Measurements from ENCODE around the gene GFRA3. TPM values are rescaled to one million over a fixed set of nuclear protein-coding genes. Genes with fewer than 3 reads are reported as not detected.
A peak's percentile ranks its signal among the peaks of the same experiment; 100 is the strongest.
"Not testable (repeated sequence)": the region's sequence is repeated elsewhere in the genome, so short reads cannot be mapped to it uniquely, and the experiment has no call there.

Gene GFRA3, protein sequence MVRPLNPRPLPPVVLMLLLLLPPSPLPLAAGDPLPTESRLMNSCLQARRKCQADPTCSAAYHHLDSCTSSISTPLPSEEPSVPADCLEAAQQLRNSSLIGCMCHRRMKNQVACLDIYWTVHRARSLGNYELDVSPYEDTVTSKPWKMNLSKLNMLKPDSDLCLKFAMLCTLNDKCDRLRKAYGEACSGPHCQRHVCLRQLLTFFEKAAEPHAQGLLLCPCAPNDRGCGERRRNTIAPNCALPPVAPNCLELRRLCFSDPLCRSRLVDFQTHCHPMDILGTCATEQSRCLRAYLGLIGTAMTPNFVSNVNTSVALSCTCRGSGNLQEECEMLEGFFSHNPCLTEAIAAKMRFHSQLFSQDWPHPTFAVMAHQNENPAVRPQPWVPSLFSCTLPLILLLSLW
- not detected in 2 replicates for total RNA-seq (2014; rRNA removed; shearing (Covaris generic))

DNA sequence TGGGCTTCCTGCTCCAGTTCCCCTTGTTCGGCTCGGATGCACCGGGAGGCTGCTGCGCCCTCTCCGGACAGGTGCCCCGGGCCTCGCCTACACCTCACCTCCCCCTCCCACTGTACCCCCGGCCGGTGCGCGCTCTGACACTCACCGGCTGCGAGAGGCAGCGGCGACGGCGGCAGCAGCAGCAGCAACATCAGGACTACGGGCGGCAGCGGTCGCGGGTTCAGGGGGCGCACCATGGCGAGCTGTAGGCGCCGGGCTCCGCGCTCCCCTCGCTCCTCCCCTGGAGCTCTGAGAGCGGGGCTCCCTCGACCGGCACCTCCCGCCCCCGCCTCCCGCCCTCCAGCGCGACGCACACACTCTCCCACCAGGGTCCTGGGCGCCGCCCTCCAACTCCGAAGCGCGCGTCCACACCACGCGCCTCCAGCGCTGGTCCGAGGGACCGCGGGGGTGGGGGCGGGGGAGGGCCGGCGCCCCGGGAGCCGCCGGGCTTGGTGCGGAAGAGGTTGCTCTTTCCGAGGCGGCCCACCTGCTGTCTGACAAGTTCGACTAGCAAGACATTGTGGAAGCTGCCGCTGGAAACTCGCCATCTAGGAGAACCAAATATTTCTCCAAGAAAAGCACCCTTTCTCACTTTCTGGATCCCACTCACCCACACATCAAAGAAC, at the start of gene GFRA3:
GFRA3 (minus strand) TSS at position 433 of the 665 bp plus-strand sequence; CDS start at position 236, 197 bp downstream.
- DNase-seq (ENCODE audit: low spot score) = no peak

DNA sequence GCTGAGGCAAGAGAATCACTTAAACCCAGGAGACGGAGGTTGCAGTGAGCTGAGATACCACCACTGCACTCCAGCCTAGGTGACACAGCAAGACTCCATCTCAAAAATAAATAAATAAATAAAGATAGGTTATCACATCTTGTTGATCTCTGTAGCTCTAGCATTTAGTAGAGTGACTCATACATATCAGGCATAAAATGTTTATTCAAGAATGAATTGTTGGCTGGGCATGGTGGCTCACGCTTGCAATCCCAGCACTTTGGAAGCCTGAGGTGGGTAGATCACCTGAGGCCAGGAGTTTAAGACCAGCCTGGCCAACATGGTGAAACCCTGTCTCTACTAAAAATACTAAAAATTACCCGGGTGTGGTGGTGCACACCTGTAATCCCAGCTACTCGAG, 43.8 kb upstream of the GFRA3 start:
- DNase-seq (ENCODE audit: low spot score) = not testable (repeated sequence)

DNA sequence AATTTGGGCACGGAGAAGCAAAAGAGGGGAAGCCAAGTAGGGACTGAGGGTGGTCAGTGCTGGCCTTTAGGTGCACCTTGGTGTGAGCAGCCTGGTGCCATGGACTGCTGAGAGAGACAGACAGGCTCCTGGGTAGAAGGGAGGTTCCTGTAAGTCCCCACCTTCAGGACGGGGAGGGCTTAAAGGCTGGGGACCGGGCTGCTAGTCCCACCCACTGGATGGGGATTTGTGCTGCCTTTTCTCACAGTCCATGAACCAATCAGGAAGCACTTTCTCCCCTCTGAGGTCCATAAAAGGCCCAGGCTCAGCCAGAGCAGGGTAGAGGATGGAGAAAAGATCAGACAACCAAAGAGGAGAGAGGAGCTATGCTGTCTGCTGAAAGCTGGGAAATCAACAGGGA, 41.9 kb upstream of the GFRA3 start:
- DNase-seq (ENCODE audit: low spot score) = no peak

DNA sequence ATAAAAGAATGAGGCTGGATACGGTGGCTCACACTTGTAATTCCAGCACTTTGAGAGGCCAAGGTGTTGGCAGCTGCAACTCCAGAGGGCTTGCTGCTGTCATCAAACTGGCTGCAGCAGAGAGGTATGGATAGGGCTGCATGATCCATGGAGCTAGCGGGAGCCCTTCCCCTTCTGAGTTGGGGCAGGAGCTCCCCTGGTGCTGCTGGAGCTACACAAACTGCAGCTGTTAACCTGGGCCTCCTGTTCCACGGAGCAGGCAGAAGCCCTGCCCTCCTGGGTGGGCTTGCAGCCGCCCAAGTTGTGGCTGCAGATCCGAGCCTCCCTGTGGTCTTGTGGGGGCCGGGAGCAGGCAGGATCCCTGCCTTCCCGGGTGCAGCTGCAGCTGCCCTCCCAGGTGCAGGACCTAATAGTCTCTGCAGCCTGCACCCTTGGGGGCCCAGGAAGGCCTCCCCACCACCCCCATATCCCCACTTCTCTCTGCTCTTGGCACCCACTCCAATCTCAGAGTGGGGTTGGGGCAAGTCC, 41.4 kb upstream of the GFRA3 start:
- DNase-seq (ENCODE audit: low spot score) = no peak

DNA sequence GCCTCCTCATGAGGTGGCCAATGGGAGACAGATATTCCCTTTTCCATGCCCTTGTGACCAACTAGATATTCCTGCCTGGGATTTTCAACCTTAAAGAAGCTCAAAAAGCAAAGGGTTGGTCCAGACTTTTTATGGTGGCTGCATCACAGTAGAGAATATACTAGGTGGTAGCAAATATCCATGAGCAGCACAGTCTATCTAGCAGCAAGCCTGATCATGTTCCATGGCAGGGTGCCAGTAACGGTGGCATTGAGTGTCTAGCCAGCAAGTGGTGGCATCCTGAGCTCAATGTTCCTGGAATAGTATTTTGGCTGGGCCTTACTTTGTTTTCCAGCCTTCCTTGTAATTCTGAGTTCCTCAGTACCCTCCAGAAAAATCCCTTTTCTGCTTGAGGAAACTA, 31.4 kb upstream of the GFRA3 start:
- no peak for DNase-seq (ENCODE audit: low spot score)

DNA sequence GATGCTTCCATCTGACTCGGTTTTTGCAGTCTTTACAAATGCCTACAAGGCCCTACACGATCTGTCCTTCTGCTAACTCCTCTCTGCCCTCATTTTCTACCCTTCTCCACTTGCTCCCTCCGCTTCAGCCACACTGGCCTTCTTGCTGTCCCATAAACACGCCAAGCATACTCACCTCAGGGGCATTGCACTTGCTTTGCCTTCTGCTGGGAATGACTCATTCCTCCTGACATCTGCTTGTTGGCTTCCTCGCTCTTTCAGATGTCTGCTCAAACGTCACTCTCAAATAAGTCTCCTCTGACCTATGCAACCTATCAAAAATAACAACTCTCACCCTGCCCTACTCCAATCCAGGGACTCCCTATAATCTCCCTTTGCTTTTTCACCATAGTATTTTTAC, 29.0 kb upstream of the GFRA3 start:
- DNase-seq (ENCODE audit: low spot score) = peak; percentile 31

DNA sequence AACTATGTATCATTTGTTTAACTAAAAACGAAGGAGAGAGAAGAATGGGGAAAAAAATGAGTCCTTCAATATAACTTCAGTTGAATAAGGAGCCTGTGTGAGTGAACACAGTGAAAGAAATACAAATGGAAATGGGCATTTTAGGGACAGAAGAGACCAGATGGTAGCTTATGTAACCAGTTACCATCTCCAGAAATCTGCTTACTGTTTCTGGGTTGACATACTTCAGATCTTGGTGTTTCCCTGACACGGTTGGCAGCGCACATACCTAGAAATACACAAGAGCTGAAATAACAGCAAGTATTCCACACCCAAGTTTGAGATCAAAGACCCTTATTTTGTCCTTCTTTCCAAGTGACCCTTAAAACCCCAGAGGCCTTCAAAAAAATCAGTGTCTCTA, 14.9 kb upstream of the GFRA3 start:
- DNase-seq (ENCODE audit: low spot score) = no peak

DNA sequence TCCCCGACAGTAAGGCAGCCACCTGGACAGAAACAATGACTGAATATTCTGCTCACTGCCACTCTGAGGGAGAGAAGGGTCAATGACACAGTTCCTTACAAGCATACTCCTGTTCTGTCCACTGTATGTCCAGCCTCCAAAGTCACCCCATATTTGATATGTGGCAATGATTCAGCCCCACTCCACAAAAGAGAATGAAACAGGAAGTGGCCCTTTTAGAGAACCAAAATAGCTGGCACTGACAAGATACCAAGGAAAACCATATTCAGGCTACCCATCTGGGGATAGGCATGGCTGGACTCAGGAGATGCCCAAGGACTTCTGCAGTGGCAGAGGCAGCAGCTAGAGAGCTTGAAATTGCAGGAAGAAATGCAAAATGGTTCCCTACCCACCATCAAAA, 12.8 kb upstream of the GFRA3 start:
- DNase-seq (ENCODE audit: low spot score) = no peak

DNA sequence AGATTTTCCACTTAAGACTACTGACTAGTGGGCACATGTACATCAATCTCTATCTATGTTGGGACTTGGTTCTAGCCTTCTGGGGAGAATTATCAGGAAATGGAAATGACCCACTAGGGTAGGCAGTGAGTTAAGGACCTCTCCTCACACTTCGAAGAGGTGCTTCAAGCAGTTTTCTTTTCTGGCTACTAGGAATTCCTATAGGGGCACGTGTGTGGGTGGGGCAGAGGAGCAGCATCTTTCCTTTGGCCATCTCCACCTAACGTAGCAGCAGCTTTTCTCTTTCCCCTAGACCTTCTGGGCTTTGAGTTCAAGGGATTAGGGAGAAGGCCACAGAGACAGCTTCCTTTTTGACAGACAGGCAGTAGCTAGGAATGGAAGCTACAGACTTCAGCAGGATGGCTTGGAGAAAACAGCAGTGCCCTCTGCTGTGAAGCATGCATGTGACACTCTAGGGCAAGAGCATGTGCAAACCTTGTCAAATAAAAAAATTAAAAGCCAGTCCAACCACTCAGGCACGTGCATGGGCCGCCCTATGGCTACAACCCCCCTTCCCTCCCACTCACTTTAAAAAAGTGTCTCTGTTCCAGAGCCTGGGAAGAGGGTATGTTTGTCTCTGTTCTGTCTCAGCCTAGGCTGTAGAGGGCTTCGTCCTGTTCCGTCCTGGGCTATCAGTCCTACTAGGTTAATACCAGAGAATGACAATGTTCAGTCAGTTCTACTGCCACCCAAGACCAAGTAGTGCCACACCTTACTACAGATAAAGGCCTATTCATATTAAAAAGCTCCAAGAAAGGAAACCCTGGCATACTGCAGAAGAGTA, 8.7 kb upstream of the GFRA3 start:
- DNase-seq (ENCODE audit: low spot score) = peak; percentile 54

DNA sequence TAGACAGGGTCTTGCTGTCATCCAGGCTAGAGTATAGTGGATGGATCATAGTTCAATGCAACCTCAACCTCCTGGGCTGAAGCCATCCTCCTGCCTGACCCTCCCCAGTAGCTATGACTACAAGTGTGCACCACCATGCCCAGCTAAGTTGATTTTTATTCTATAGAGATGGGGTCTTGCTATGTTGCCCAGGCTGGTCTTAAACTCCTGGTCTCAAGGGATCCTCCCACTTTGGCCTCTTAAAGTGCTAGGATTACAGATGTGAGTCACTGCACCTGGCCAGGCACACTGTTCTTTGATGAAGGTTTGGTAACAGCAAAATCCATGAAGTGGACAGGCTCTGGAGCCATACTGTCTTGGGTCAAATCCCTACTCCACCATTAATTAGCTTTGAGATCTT, 6.5 kb upstream of the GFRA3 start:
- DNase-seq (ENCODE audit: low spot score) = no peak

DNA sequence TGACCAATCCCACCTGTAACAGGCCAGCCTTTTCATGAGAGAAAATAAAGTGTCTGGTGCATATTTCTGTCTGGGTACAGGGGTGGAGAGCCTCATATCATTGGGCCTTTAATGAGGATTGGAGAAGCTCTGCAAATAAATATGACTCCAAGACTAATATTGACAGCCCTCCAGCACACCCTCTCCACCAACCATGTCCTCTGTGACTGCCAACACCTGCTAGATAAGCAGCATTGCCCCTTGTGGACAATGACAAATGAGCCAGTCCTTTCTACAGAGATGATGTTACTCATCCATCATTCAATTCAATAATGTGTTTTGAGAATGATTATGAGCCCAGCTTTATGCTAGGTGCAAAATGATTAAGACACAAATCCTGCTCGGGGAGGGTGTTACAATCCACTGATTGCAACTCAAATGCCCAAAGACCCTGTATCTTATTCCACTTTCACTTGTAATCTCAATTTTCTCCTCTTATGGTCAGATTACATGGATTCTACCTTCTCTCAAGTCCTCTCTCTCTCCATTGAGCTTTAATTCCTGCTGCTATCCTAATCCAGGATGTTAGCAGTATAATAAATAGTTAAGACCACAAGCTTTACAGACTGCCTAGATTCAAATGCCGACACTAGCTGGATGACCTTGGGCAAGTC, 2.1 kb upstream of the GFRA3 start:
- no peak for DNase-seq (ENCODE audit: low spot score)

DNA sequence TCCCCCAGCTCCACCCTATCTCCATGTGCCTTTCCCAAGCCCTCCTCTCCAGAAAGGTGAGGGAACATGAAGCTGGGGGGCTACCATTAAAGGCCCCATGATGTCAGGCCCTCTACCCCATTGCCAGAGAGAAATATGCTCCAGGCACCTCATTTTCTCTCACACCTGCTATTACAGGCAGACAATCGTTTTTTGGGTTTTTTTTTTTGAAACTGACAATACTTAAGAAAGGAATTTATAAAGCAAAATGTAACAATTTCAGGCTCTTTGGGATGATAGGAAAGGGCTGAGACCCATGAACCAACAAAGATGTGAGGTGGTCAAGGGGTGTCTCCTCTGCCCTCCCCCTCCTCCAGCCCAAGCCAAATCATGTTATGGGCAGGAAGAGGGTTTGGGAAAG, 1.5 kb upstream of the GFRA3 start:
- DNase-seq (ENCODE audit: low spot score) = no peak

DNA sequence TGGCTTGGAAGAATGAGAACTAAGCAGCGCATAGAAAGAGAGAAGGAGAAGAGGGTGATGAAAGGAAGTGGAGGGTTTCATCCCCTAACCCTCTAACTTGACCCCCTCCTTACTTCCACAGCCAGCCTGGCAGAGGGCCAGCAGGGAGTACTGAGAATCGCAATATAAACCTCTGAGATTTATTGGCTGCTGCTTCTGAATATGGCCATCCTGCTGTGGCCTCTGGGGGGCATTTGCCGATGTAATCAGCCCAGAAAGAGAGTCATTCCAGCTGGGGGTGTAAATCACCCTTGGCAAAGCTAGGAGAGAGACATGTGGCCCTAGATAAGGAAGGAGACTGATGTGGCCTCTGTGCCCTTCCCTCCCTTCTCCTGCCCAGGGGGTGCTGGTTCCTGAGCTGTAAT, 960 bp upstream of the GFRA3 start:
- peak; percentile 24 for DNase-seq (ENCODE audit: low spot score)

DNA sequence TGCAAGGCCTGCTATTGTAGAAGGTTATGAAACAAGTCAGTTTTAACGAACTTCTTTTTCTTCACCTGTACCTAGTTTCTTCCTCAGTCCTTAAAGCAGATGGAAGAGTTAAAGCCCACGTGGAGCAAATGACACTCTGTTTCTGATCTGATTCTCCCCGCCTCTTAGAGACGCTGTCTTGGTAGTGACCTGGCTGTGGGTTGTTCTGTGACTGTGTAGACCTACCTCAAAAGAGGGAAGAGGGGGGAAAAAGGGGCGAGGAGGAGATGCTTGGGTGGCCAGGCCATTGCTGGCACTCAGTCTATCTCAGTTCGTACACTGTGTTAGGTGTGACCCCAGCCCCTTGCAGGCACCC, 610 bp downstream of the GFRA3 start:
- DNase-seq (ENCODE audit: low spot score) = no peak

DNA sequence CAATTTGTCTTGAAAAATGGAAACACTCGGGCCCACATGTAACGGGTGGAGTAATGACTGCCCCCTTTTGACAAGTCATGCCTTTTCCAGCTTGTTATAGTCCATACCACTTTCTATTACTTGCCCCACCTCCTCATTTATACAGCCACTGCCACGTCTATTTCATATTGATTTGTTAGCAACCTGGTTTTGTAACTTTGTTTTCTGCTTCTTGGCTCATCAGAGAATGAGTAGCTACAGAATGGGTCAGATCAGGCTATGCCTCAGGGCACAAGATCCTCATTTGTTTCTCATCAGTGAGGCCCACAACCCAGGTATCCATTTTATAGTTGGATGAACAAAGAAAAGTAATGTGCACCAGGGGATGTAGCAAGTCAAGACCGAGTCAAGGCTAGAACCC, 1.7 kb downstream of the GFRA3 start:
- no peak for DNase-seq (ENCODE audit: low spot score)

DNA sequence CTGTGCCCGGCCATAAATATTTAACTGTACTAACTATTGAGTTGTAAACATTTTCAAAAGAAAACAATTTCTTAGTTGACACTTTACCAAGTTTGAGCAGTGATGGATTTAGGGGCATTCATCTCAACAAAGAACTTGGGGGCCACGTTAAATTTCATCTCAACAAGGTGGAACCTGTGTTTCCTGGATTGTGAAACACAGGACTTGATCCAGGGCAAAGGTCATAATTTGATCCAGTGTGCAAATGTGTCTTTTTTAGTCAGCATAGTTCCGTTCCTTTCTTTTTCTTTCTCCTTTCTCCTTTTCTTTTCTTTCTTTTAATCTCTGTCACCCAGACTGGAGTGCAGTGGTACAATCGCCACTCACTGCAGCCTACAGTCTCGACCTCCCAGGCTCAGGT, 3.1 kb downstream of the GFRA3 start:
- DNase-seq (ENCODE audit: low spot score) = no peak

DNA sequence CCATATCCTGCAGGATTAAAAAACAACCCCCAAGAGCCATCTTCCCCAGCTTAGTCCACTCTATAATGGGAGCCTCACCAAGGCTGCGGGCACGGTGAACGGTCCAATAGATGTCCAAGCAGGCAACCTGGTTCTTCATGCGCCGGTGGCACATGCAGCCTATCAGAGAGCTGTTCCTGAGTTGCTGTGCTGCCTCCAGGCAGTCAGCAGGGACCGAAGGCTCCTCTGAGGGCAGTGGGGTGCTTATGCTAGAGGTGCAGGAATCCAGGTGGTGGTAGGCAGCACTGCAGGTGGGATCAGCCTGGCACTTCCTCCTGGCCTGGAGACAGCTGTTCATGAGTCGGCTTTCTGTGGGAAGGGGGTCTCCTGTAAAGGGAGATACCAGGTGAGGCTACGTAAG, 10.2 kb downstream of the GFRA3 start:
- no peak for DNase-seq (ENCODE audit: low spot score)

DNA sequence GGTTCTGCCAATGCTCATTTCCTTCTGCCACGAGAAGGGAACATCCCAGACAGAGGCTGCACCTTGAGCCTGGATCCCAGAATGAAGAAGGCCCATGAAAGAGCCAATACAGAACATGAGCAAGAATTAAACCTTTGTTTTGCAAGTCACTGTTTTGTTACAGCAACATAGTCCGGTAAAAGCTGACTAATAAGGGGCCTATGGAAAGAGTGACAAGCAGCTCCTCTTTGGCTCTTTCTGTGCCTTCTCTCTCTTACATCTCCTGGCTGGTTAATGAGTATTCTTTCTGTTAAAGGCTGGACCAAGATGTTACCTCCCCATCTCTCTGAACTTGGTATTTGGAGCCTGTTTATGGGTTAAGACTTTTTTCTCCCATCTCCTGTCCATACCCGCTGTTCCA, 10.8 kb downstream of the GFRA3 start:
- no peak for DNase-seq (ENCODE audit: low spot score)

DNA sequence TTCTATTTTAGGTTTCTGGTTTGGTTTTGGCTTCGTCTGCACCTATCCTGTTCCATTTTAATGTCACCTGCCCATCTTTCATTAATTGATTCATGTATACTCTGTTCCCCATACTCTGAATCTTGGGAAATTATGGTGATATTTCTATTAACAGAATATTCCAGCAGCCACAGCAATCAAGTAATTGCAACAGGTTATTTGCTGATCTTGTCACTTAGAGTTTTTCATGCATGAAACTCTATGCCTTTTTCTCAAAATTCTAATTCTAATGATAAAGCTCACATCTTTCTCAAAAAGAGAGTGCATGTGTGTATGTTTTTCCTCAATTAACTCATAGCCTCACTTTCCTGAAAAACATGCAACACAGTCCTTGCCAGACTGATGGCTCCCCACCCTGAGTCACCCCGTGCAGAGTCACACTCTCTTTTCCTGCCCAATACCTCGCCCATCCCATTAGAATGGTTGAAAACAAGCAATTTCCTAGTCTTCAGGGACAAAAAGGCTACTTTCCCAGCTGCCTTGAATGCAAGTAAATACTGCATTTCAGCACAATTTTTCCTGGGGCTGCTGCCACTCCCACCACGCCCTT, 15.6 kb downstream of the GFRA3 start:
- DNase-seq (ENCODE audit: low spot score) = no peak

DNA sequence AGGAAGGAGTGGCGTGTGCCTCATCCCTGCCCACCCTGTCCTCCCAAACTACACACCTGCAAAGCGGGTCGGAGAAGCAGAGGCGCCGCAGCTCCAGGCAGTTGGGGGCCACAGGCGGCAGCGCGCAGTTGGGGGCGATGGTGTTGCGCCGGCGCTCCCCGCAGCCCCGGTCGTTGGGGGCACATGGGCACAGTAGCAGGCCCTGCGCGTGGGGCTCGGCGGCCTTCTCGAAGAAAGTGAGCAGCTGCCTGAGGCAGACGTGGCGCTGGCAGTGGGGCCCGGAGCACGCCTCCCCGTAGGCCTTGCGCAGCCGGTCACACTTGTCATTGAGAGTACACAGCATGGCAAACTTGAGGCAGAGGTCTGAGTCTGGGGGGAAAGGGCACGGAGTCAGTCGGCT, 16.8 kb downstream of the GFRA3 start:
- no peak for DNase-seq (ENCODE audit: low spot score)

DNA sequence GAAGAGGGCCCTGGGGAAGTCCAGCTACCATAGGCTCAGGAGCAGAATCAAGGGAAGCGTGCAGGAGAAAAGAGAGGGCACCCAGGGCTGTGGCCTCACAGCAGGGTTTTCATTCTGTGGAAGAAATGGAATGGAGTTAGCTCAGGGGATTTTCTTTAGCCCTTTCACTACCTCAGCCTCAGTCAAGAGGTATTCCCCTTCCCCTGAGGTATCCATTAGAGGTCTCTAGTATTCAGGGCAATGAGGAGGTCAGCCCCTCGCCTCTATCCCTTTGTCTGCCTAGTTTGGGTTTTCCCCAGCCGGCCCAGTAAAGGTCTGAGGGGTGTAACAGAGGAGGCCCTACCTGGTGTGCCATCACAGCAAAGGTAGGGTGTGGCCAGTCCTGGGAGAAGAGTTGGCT, 21.5 kb downstream of the GFRA3 start:
- no peak for DNase-seq (ENCODE audit: low spot score)
